ENCODE measurements around the gene SPIRE2.

- TF ChIP-seq CTCF (IDR thresholded peaks at IDR 0.05; ENCODE audit: low read depth, low read length): no peak
- no peak for TF ChIP-seq EZH2phosphoT487 (IDR thresholded peaks at IDR 0.05; ENCODE audit: low read depth)
These were observed 19.6 kb downstream of the SPIRE2 start for GRCh38 chr16:89847940-89848297.

Measured in OCI-LY3 (cell line).